Measurements from ENCODE around the gene PTPMT1.
"Not testable (repeated sequence)": the region's sequence is repeated elsewhere in the genome, so short reads cannot be mapped to it uniquely, and the experiment has no call there.

The PTPMT1 gene, protein sequence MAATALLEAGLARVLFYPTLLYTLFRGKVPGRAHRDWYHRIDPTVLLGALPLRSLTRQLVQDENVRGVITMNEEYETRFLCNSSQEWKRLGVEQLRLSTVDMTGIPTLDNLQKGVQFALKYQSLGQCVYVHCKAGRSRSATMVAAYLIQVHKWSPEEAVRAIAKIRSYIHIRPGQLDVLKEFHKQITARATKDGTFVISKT

DNA sequence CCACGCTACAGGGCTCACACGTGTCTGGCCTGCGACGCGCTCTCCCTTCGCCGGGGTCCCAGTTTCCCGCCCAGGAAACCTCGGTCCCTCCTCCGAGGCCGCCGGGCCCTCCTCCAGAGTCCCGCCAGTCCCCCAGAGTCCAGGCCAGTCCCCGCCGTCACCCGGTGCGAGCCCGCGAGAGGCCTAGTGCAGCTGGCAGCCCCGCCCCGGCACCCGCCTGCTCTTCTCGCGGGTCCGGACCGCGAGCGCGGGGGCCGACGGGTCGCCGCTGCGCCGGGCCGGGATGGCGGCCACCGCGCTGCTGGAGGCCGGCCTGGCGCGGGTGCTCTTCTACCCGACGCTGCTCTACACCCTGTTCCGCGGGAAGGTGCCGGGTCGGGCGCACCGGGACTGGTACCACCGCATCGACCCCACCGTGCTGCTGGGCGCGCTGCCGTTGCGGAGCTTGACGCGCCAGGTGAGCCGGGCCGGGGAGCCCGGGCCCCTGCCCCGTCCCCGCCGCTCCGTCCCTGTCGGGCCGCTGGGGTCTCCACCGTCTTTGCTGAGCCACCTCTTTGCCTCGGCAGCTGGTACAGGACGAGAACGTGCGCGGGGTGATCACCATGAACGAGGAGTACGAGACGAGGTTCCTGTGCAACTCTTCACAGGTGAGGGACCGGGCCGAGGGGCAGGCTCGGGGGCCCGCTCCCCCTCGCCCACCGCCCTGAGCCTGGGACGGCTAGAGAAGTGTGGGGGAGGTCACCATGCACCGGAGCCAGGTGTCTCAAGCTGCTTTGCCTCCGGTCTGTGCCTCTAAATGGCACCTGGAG, at the start of gene PTPMT1:
TSS of gene PTPMT1 (plus strand) at position 260 of the 809 bp plus-strand sequence. CDS start at position 284, 24 bp downstream.
- DNase-seq = peak; percentile 67
- in situ Hi-C loops (cut with MboI; ENCODE audit: low pct_unique_long_range_greater_than_20kb, low sequenced_read_pairs) = no loop called here

DNA sequence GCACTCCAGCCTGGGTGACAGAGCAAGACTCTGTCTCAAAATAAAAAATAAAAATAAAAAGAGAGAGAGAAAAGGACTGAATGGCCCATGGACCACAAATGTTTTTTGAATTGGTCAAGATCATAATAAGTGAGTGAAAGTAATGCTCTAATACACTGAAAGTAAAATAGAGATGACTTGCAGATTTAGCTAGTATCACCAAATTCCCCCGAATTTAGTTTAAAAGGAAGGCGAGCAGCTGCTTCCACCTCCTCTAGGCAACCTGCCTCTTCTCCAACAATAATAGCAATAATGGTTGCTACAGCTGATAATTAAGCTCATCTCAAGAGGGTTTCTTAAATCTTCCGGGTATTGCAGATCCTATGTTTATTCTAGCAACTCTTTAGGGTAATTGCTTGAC, 49.2 kb upstream of the PTPMT1 start:
- DNase-seq = no peak
- in situ Hi-C loops (cut with MboI; ENCODE audit: low pct_unique_long_range_greater_than_20kb, low sequenced_read_pairs) = no loop called here

DNA sequence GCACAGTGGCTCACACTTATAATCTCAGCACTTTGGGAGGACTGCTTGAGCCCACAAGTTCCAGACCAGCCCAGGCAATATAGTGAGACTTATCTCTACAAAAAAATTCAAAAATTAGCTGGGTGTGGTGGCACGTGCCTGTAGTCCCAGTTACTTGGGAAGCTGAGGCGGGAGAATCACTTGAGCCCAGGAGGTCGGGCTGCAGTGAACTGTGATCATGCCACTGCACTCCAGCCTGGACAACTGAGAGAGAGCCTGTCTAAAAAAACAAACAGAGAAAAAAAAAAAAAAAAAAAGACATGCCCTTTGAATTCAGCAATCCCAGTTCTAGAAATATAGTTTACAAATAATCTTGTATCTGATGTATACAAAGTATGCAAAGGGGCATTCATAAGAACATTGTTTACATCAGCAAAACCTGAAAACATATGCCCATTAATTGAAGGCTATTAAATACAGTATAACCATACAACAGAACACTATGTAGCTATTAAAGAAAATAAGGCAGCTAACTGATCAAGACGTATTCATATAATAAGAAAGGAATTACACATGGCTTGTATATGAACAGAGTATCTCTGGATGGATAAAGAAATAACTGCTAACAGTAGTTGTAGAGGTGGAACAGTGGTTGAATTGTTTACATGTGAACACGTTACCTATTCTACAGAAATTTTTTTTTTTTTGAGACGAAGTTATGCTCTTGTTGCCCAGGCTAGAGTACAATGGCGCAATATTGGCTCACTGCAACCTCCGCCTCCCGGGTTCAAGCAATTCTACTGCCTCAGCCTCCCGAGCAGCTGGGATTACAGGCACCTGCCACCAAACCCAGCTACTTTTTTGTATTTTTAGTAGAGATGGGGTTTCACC, 48.2 kb upstream of the PTPMT1 start:
- in situ Hi-C loops (cut with MboI; ENCODE audit: low pct_unique_long_range_greater_than_20kb, low sequenced_read_pairs) = no loop called here
- no peak for DNase-seq

DNA sequence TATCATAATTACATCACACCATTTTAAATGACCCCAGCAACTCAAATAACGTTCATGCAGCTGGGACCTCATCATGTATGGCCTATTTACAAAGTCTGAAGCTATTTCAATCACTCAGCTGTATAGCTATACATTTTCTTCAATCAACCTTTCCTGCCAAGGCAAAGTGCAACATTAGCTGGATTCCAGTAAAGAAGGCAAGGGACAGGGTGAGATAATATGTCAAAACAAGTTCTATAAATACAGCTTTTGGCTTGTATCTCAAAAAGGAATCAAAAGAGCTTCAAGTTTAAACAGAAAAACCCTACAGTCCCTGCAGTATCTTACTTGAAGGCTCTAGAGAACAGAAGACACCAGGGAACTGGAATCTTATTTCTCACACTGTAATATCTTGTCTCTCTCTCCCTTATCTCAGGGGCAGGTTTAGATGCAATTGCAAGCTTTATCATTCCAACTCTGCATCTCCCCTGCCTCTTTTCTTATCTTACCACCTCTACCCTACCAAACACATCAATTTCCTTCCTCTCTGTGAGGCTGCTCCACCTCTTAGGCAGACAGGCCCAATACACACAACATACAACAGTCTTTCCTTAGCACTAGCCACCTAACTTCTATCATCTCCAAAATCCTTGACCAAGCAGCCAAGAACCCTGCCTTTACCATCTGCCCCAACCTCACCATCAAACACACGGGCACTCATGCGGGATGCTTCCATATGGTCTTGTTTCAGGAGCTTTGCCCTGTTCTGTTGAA, 47.0 kb upstream of the PTPMT1 start:
- in situ Hi-C loops (cut with MboI; ENCODE audit: low pct_unique_long_range_greater_than_20kb, low sequenced_read_pairs) = no loop called here
- peak; percentile 57 for DNase-seq

DNA sequence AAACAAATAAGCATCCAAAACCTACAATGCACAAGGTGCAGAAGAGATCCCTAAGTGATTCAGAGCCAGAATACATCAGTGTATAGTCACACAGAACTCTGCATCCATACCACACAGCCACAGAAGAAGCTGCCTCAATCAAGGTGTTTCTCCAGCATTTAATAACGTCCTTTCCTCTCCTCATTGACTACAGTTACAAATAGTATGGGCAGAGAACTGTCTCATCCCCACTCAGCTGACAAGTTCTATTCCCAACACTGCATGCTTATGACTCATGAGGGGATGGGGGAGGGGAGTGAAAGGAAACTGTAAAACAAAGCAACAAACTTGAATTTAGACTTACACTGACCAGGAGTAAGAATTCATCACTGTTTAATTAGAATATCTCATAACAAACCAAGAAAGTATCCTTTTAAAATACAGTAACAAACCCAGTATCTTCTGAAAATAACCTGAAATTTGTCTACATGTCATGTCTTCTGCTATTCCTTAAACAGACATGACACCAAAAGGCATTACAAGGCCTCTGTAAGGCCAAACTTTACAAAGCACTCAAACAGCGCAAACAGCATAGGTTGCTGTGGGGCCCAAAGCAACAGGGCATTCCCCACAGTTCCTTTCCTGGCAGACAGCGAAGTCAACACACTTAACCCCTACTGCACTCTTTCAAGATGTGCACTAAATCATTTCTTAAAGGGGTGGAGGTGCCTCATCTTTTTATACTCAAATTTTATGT, 41.7 kb upstream of the PTPMT1 start:
- in situ Hi-C loops (cut with MboI; ENCODE audit: low pct_unique_long_range_greater_than_20kb, low sequenced_read_pairs) = no loop called here
- peak; percentile 54 for DNase-seq

DNA sequence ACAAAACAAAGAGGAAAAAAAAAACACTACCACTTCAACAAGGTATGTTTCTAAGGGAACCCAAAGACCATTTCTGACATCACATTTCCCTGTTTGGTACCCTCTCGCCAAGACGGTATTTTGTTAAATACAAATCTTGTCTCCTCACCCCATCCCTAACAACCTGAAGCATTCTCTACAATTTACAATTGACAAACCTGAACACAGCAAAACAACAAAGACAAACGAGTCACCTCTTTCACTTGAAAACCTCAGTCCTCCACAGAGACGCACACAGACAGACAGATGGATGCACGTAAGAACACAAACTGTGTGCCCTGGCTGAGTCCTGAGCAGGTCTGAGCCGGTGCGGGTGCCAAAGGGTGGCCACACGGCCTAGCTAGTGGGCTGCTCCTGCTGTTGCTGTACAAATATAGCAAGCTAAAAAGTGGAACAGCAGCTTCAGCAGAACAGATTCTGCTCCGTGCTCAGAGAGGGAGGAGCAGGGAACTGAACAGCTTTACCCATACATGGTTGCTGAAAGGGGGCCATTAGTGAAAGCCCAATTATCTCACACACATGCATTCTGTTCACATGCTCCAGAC, 41.0 kb upstream of the PTPMT1 start:
- no peak for DNase-seq
- in situ Hi-C loops (cut with MboI; ENCODE audit: low pct_unique_long_range_greater_than_20kb, low sequenced_read_pairs) = no loop called here

DNA sequence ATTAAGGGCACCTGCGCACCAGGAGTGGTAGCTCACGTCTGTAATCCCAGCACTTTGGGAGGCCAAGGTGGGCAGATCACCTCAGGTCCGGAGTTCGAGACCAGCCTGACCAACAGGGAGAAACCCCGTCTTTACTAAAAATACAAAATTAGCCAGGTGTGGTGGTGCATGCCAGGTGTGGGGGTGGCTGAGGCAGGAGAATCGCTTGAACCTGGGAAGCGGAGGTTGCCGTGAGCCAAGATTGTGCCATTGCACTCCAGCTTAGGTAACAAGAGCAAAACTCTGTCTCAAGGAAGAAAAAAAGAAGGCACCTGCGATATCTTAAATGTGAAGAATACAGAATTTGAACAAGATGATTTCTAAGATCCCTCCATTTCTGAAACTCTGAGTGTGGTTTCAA, 39.4 kb upstream of the PTPMT1 start:
- in situ Hi-C loops (cut with MboI; ENCODE audit: low pct_unique_long_range_greater_than_20kb, low sequenced_read_pairs); DNase-seq: not testable (repeated sequence)

DNA sequence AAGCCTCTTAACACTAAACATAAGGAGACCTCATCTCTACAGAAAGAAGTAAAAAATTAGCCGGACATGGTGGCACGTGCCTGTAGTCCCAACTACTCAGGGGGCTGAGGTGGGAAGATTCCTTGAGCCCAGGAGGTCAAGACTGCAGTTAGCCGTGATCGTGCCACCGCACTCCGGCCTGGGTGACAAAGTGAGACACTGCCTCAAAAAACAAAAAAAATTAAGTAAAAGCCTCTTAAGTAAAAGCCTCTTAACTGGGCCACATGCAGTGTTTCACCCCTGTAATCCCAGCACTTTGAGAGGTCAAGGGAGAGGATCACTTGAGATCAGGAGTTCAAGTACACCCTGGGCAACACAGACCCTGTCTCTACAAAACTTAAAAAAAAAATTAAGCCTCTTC, 38.2 kb upstream of the PTPMT1 start:
- in situ Hi-C loops (cut with MboI; ENCODE audit: low pct_unique_long_range_greater_than_20kb, low sequenced_read_pairs) = no loop called here
- no peak for DNase-seq

DNA sequence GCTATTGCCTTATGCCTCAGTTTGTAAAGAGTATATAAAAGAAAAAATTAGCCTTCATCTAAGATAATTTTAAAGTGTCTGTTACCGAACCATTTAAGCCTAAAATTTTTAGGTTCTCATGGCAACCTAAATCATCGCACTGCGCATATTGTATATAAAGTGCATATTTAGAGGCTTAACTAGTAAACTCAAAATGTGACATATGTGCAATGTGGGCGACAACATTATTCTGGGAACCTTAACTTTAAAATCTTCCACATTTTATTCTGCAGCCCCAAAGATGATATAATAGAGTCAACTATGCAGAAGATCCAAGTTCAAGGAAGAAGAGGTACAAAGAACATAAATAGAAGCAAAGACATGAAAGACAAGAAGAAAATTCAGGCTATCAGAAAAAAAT, 35.4 kb upstream of the PTPMT1 start:
- in situ Hi-C loops (cut with MboI; ENCODE audit: low pct_unique_long_range_greater_than_20kb, low sequenced_read_pairs) = no loop called here
- DNase-seq = no peak

DNA sequence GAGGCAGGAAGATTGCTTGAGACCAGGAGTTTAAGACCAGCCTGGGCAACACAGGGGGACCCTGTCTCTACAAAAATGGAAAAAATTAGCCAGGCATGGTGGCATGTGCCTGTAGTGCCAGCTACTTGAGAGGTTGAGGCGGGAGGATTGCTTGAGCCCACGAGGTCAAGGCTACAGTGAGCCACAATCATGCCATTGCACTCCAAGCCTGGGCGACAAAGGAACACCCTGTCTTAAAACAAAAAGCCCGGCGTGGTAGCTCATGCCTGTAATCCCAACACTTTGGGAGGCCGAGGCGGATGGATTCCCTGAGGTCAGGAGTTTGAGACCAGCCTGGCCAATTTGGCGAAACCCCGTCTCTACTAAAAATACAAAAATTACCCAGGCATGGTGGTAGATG, 34.7 kb upstream of the PTPMT1 start:
- DNase-seq; in situ Hi-C loops (cut with MboI; ENCODE audit: low pct_unique_long_range_greater_than_20kb, low sequenced_read_pairs): not testable (repeated sequence)

DNA sequence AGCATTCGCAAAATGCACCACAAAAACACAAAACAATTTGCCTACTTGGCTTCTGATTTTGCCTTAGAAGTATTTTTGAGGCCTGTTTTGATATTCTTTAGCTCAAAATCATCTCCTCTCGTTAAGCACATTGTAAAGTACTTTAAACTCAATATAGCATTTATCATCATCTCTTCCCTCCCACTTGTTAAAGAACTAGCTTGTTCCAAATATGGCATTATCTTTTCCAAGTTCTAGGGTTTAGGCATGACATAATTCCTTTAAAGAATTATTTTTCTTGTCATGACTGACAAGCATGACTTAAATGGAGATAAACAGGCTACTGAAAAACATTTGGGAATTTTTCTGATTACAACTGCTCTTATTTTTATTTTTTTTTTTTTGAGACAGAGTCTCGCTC, 33.7 kb upstream of the PTPMT1 start:
- no peak for DNase-seq
- in situ Hi-C loops (cut with MboI; ENCODE audit: low pct_unique_long_range_greater_than_20kb, low sequenced_read_pairs) = no loop called here

DNA sequence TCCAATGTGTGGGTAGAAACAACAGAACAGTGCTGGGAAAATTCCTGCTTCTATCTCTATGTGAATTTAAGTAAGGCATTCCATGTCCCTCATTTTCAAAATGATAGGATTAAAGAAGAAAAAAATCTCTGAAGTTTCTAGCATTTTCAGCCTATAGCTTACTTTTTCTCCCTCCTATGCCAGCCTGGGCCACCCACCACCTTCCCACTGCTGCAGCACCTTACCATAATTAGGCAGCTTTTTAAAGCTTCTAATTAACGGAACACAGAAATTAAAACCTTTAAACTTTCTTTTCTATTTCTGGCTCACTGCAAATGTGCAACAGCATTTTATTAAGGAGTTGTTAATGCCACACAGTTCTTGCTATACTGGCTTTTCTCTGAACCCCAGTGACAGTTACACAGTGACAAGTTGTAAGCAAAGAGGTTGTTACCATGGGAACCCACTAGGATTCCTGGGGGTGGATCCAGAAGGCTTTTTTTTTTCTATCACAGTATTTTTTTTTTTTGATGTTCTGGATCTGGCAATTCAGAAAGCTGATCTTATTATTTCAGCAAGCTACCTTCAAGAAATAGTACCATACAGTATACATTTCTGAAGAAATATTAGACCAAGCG, 32.7 kb upstream of the PTPMT1 start:
- DNase-seq = no peak
- in situ Hi-C loops (cut with MboI; ENCODE audit: low pct_unique_long_range_greater_than_20kb, low sequenced_read_pairs) = no loop called here

DNA sequence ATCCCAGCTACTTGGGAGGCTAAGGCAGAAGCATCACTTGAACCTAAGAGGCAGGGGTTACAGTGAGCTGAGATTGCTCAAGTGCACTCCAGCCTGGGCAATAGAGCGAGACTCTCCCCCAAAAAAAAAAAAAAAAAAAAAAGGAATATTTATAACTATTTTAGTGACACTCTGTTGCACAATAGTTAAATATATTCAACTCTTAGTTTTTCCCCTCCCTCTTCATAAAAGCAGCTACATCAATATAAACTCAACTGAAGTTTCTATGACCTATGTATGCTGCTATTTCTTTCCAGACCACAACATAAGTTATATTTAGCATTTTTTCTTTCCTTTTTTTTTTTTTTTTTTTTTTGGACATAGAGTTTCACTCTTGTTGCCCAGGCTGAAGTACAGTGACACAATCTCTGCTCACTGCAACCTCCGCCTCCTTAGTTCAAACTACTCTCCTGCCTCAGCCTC, 31.7 kb upstream of the PTPMT1 start:
- no peak for DNase-seq
- in situ Hi-C loops (cut with MboI; ENCODE audit: low pct_unique_long_range_greater_than_20kb, low sequenced_read_pairs) = no loop called here

DNA sequence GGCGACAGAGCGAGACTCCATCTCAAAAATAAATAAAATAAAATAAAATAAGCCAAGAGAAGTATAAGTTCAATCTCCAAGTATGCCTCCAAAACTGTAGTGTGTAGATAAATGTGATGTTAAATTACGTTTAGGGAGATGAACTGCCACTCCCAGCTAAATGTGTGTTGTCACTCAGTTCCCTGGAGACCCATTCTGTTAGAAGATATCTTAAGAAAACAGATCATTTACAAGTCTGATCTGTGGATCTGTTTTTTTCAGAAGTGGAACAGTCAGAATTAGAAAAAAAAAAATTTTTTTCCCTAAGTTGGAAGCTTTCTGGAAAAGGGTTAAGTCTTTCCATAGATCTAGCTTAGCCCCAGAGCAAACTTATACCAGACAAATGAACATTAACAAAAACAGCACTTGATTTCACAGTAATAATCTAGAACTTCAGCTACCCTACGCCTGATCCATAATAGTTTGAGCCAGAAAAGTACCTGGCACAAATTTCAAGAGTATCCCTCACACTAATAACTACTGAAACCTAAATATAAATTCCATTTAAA, 30.6 kb upstream of the PTPMT1 start:
- no peak for DNase-seq
- in situ Hi-C loops (cut with MboI; ENCODE audit: low pct_unique_long_range_greater_than_20kb, low sequenced_read_pairs) = no loop called here

DNA sequence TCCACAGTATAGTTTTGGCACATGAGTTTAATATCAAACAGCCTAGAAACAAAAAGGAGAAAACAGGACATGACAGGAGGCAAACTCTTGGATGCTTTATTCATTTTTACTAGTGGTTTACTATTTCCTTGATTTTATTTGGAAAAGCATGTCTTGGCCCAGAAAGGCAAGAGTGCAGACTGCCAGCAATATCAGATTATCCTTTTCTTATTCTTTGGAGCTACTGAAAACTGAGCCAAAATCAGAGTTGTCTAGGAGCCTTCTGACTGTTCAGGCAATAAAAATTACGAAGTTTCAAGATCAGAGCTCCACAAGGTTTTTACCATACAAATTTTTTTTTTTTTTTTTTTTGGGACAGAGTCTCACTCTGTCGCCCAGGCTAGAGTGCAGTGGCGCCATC, 28.5 kb upstream of the PTPMT1 start:
- in situ Hi-C loops (cut with MboI; ENCODE audit: low pct_unique_long_range_greater_than_20kb, low sequenced_read_pairs) = no loop called here
- DNase-seq = no peak

DNA sequence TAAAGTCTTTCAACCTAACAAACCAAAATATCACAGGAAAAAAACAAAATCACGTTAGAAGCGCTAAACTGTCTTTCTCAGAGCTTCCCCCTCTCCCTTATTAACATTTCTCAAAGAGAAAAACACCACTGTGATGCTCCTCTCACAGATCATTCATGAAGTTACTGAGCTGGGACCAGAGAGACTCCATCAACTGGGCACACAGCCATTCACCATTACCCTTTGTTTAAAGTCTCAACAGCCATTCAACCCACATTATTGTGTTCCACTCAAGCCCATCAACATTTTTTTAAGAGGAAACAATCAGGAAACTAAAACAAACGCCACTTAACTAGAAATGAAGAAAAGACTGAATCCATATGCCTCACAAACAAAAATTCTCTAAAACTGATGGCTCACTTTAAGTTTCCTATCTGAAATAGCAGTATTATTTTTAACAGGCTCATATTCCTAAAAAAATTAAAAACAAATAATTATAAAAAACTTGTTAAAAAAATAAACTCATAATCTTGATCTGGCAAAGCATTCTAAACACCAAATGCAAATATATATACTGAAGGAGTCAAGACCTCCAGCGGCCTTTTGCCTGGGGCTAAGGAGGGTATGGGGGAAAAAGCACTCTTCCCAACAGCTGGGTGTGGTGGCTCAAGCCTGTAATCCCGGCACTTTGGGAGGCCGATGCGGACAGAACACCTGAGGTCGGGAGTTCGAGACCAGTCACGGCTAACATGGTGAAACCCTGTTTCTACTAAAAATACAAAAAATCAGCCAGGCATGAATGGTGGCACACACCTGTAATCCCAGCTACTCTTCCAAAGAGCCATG, 26.4 kb upstream of the PTPMT1 start:
- no peak for DNase-seq
- in situ Hi-C loops (cut with MboI; ENCODE audit: low pct_unique_long_range_greater_than_20kb, low sequenced_read_pairs) = no loop called here

DNA sequence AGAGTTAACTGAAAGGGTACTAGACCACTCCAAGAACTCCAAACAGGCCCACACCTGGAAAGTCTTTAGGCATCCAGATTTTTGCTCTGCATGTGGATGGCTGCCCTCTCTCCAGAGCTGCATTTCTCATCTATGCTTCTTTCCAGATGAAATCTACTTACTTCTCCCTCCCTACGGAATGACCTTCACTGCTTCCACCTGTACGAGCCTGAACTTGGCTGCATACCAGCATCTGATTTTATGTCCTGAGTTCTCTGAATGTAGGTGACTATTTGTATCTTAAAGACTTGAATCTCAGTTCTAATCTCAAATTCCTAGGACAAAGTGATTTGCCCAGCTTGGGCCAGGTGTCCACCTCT, 25.7 kb upstream of the PTPMT1 start:
- in situ Hi-C loops (cut with MboI; ENCODE audit: low pct_unique_long_range_greater_than_20kb, low sequenced_read_pairs) = no loop called here
- DNase-seq = no peak

Data from KBM-7 (cell line).